ENCODE data around the gene ANKDD1A.

- TF ChIP-seq EP300 (IDR thresholded peaks at IDR 0.05): no peak
- no peak for TF ChIP-seq POLR2AphosphoS5 (IDR thresholded peaks at IDR 0.05)
These were observed 46.3 kb upstream of the ANKDD1A start for GRCh38 chr15:64865126-64865997.
